Fibroblast of skin of scalp (primary cell): ENCODE data around the gene EPB41L3.

Source experiments
- DNase-seq: peaks from one replicate; pipeline ENCODE4 v3.0.0-alpha.2; 2013

Gene EPB41L3

GRCh38 chr18:5449858-5450509 lies 93.8 kb downstream of the EPB41L3 start:
- DNase-seq: no peak

GRCh38 chr18:5447442-5447841 lies 96.4 kb downstream of the EPB41L3 start:
- no peak for DNase-seq

- DNase-seq: no peak
Observed at GRCh38 chr18:5444847-5445246, 99.0 kb downstream of the EPB41L3 start.

- no peak for DNase-seq
Observed at GRCh38 chr18:5444269-5444668, 99.5 kb downstream of the EPB41L3 start.

GRCh38 chr18:5439986-5440696 lies 103.7 kb downstream of the EPB41L3 start:
- DNase-seq: no peak

GRCh38 chr18:5434425-5434824 lies 109.4 kb downstream of the EPB41L3 start:
- DNase-seq: no peak

- DNase-seq: no peak
Observed at GRCh38 chr18:5431836-5432575, 111.8 kb downstream of the EPB41L3 start.

GRCh38 chr18:5430131-5430530 lies 113.7 kb downstream of the EPB41L3 start:
- no peak for DNase-seq

- no peak for DNase-seq
Observed at GRCh38 chr18:5429681-5430080, 114.1 kb downstream of the EPB41L3 start.

GRCh38 chr18:5425721-5426120 lies 118.1 kb downstream of the EPB41L3 start:
- DNase-seq: no peak

- peak; percentile 45 for DNase-seq
Observed at GRCh38 chr18:5424903-5425664, 118.7 kb downstream of the EPB41L3 start.

- DNase-seq: no peak
Observed at GRCh38 chr18:5422626-5423025, 121.2 kb downstream of the EPB41L3 start.

- DNase-seq: no peak
Observed at GRCh38 chr18:5421981-5422380, 121.8 kb downstream of the EPB41L3 start.

GRCh38 chr18:5420906-5421305 lies 122.9 kb downstream of the EPB41L3 start:
- no peak for DNase-seq

GRCh38 chr18:5419601-5420000 lies 124.2 kb downstream of the EPB41L3 start:
- no peak for DNase-seq

GRCh38 chr18:5419030-5419429 lies 124.8 kb downstream of the EPB41L3 start:
- no peak for DNase-seq

GRCh38 chr18:5417342-5417741 lies 126.5 kb downstream of the EPB41L3 start:
- peak; percentile 8 for DNase-seq

GRCh38 chr18:5416112-5416511 lies 127.7 kb downstream of the EPB41L3 start:
- DNase-seq: no peak

GRCh38 chr18:5415665-5416064 lies 128.1 kb downstream of the EPB41L3 start:
- no peak for DNase-seq

GRCh38 chr18:5415031-5415430 lies 128.8 kb downstream of the EPB41L3 start:
- no peak for DNase-seq

GRCh38 chr18:5414546-5414945 lies 129.3 kb downstream of the EPB41L3 start:
- no peak for DNase-seq

GRCh38 chr18:5413447-5413846 lies 130.3 kb downstream of the EPB41L3 start:
- no peak for DNase-seq

GRCh38 chr18:5410582-5410981 lies 133.2 kb downstream of the EPB41L3 start:
- no peak for DNase-seq
